ENCODE results near the gene MCRS1. TPM values are rescaled to one million over a fixed set of nuclear protein-coding genes. Genes with fewer than 3 reads are reported as not detected.

MCRS1 gene
- total RNA-seq, 2 donors from 2014 or later, result 46.6 TPM

GRCh38 chr12:49554266-49554665 is 13.7 kb downstream of the MCRS1 start:
- no peaks in the 10 kb centered on the region for H3K27me3 ChIP-seq (replicated peaks; ENCODE audit: insufficient read depth)
- H3K4me1 ChIP-seq (ENCODE audit: control insufficient read depth in 1 of 2, low read depth in 2 of 2), result peaks cover 0 to 4% of the 10 kb centered on the region in 2 donors
- no peak overlapping the region for H3K4me3 ChIP-seq
- peaks cover 25% of the 10 kb centered on the region for H3K36me3 ChIP-seq
- no peak for ATAC-seq (ENCODE audit: insufficient number of reproducible peaks, low FRiP score, low read depth)
- H3K27ac ChIP-seq, result no peak overlapping the region
- TF ChIP-seq CTCF (IDR thresholded peaks at IDR 0.05), result no peak
- no peak for DNase-seq (ENCODE audit: low spot score)
- no peaks in the 10 kb centered on the region for H3K9me3 ChIP-seq

- no peak for ATAC-seq (ENCODE audit: insufficient number of reproducible peaks, low FRiP score, low read depth)
- peaks cover 2 to 11% of the 10 kb centered on the region in 2 donors for H3K4me1 ChIP-seq (ENCODE audit: control insufficient read depth in 1 of 2, low read depth in 2 of 2)
- no peak for TF ChIP-seq CTCF (IDR thresholded peaks at IDR 0.05)
Measured at GRCh38 chr12:49553512-49554088, 14.3 kb downstream of the MCRS1 start.

GRCh38 chr12:49552899-49553298 is 15.0 kb downstream of the MCRS1 start:
- ATAC-seq (ENCODE audit: insufficient number of reproducible peaks, low FRiP score, low read depth), result no peak
- Histone ChIP-seq H3K27ac (no peak overlapping the region), H3K9me3 (no peaks in the 10 kb centered on the region), H3K27me3 (replicated peaks; ENCODE audit: insufficient read depth) (no peaks in the 10 kb centered on the region), H3K36me3 (peaks cover 13% of the 10 kb centered on the region), H3K4me1 (ENCODE audit: control insufficient read depth in 1 of 2, low read depth in 2 of 2) (peaks cover 3 to 14% of the 10 kb centered on the region in 2 donors), H3K4me3 (no peak overlapping the region)
- no peak for TF ChIP-seq CTCF (IDR thresholded peaks at IDR 0.05)
- DNase-seq (ENCODE audit: low spot score), result no peak

More at GRCh38 chr12:49553512-49554088, 14.3 kb downstream of the MCRS1 start:
- H3K27ac ChIP-seq, result no peak overlapping the region
- peaks cover 18% of the 10 kb centered on the region for H3K36me3 ChIP-seq
- H3K27me3 ChIP-seq (replicated peaks; ENCODE audit: insufficient read depth), result no peaks in the 10 kb centered on the region
- DNase-seq (ENCODE audit: low spot score), result no peak
- no peak overlapping the region for H3K4me3 ChIP-seq
- H3K9me3 ChIP-seq, result no peaks in the 10 kb centered on the region

- TF ChIP-seq CTCF (IDR thresholded peaks at IDR 0.05), result no peak
- no peak for ATAC-seq (ENCODE audit: insufficient number of reproducible peaks, low FRiP score, low read depth)
- Histone ChIP-seq H3K27ac (no peak overlapping the region), H3K9me3 (no peaks in the 10 kb centered on the region), H3K36me3 (peaks cover 9% of the 10 kb centered on the region), H3K27me3 (replicated peaks; ENCODE audit: insufficient read depth) (no peaks in the 10 kb centered on the region), H3K4me1 (ENCODE audit: control insufficient read depth in 1 of 2, low read depth in 2 of 2) (peaks cover 3 to 14% of the 10 kb centered on the region in 2 donors), H3K4me3 (no peak overlapping the region)
- no peak for DNase-seq (ENCODE audit: low spot score)
Measured at GRCh38 chr12:49552425-49552824, 15.5 kb downstream of the MCRS1 start.

- H3K4me3 ChIP-seq, result no peak overlapping the region
- ATAC-seq (ENCODE audit: insufficient number of reproducible peaks, low FRiP score, low read depth) (peak; percentile 51), DNase-seq (ENCODE audit: low spot score) (no peak)
- no peaks in the 10 kb centered on the region for H3K27me3 ChIP-seq (replicated peaks; ENCODE audit: insufficient read depth)
- peaks cover 5% of the 10 kb centered on the region for H3K36me3 ChIP-seq
- no peaks in the 10 kb centered on the region for H3K9me3 ChIP-seq
- no peak overlapping the region for H3K27ac ChIP-seq
- peaks cover 3 to 14% of the 10 kb centered on the region in 2 donors for H3K4me1 ChIP-seq (ENCODE audit: control insufficient read depth in 1 of 2, low read depth in 2 of 2)
- no peak for TF ChIP-seq CTCF (IDR thresholded peaks at IDR 0.05)
Measured at GRCh38 chr12:49552014-49552413, 15.9 kb downstream of the MCRS1 start.
